Measurements from ENCODE around the gene SMAD5. TPM values are rescaled to one million over a fixed set of nuclear protein-coding genes. Genes with fewer than 3 reads are reported as not detected.

Gene SMAD5
- total RNA-seq, 1 experiment from 2014 or later: 69.3 TPM

GRCh38 chr5:136149891-136150290 is 17.2 kb downstream of the SMAD5 start:
- no CpG with 5 or more reads among the region's 1 CpG for WGBS (ENCODE audit: extremely low coverage, insufficient read length, low lambda C conversion rate)
- H3K4me2 ChIP-seq (ENCODE audit: insufficient read depth, insufficient read length, low read length): no peak overlapping the region

More at GRCh38 chr5:136149891-136150290, 17.2 kb downstream of the SMAD5 start:
- Histone ChIP-seq H3K23ac (ENCODE audit: insufficient read length, low read depth, low read length) (no peak overlapping the region), H3K79me2 (ENCODE audit: insufficient read depth, low read length) (no peaks in the 10 kb centered on the region; the same call in 1 of the 2 replicates), H3K18ac (ENCODE audit: insufficient read length, low read depth, low read length) (no peak overlapping the region), H2AFZ (ENCODE audit: low read length) (no peak overlapping the region), H2BK12ac (ENCODE audit: insufficient read length, low read depth, low read length) (no peak overlapping the region), H3K27me3 (ENCODE audit: insufficient read depth, low read length) (no peaks in the 10 kb centered on the region), H4K20me1 (ENCODE audit: control insufficient read depth, insufficient read depth, insufficient read length) (no peaks in the 10 kb centered on the region), H2BK15ac (ENCODE audit: low read depth, low read length) (no peak overlapping the region), H2BK120ac (ENCODE audit: low read depth, low read length, poor library complexity, severe bottlenecking) (no peak overlapping the region), H3K27ac (ENCODE audit: insufficient read length, low read depth, low read length) (no peak overlapping the region), H3K9me3 (ENCODE audit: control insufficient read depth, low read depth, low read length) (no peaks in the 10 kb centered on the region), H2BK5ac (ENCODE audit: insufficient read length, low read length) (no peak overlapping the region), H4K91ac (ENCODE audit: insufficient read length, low read depth, low read length) (no peak overlapping the region), H3K23me2 (ENCODE audit: insufficient read length, low read depth, low read length, poor library complexity, severe bottlenecking) (no peaks in the 10 kb centered on the region), H3K14ac (ENCODE audit: insufficient read depth, low read length) (no peak overlapping the region), H3K4me1 (ENCODE audit: insufficient read depth, low read length) (no peaks in the 10 kb centered on the region), H4K5ac (ENCODE audit: insufficient read length, low read depth, low read length) (no peak overlapping the region), H2BK20ac (ENCODE audit: low read depth, low read length, poor library complexity, severe bottlenecking) (no peak overlapping the region), H3T11ph (ENCODE audit: low read length) (no peak overlapping the region), H3K56ac (ENCODE audit: insufficient read length, low read depth, low read length) (no peak overlapping the region), H3K9ac (ENCODE audit: extremely low read depth, insufficient read length, low read length) (no peak overlapping the region), H3K4ac (ENCODE audit: low read depth, low read length) (no peak overlapping the region), H3K79me1 (ENCODE audit: insufficient read depth, low read depth, low read length, poor library complexity, severe bottlenecking) (peaks cover 7% of the 10 kb centered on the region), H2AK5ac (ENCODE audit: insufficient read length, low read length) (no peak overlapping the region), H4K8ac (replicated peaks; ENCODE audit: insufficient read length, low read depth, low read length) (no peak overlapping the region)
- H3K36me3 Mint-ChIP-seq (ENCODE audit: insufficient read depth in 1 of 3, low read depth in 3 of 3): peaks cover 12 to 18% (median 15%) of the 10 kb centered on the region in 3 experiments
- no peaks in the 10 kb centered on the region for H3K27me3 Mint-ChIP-seq (ENCODE audit: low read depth)
- no peaks in the 10 kb centered on the region for H3K9me3 Mint-ChIP-seq
- DNase-seq: no peak
- no peak for TF ChIP-seq CTCF (conservative IDR thresholded peaks at IDR 0.05)
- H3K4me1 Mint-ChIP-seq: peaks cover 17 to 18% of the 10 kb centered on the region in 2 experiments
- no peak overlapping the region for H3K27ac Mint-ChIP-seq
- no peak overlapping the region for H3K4me3 Mint-ChIP-seq

Measured in H9 (cell line).